Endothelial cell of umbilical vein (primary cell): ENCODE data around the gene HOOK2. TPM values are rescaled to one million over a fixed set of nuclear protein-coding genes. Genes with fewer than 3 reads are reported as not detected.

Source experiments
- BruUV-seq: library from RNA; stranded (reverse); fragments of 400-500 nt; replicated peaks from 2 replicates; lab custom pipeline; 2021; lab: Mats Ljungman, UMichigan
- CTCF ChIA-PET: fragments of 300-600, 350-600 bp; sonication (Branson Sonifier 250); formaldehyde crosslinking; loops from one replicate; lab custom pipeline; 2021; ENCODE audit warnings: antibody characterized with exemption, inconsistent platforms; lab: Charles Lee
- POLR2A ChIA-PET: fragments of 300-600, 350-600 bp; sonication (Branson Sonifier 250); formaldehyde crosslinking; loops from one replicate; lab custom pipeline; 2021; ENCODE audit warnings: antibody characterized with exemption, inconsistent platforms; lab: Charles Lee
- DNase-seq: peaks from one replicate; pipeline ENCODE4 v3.0.0-alpha.2; 2011; ENCODE audit warnings: low read depth, low spot score
- FAIRE-seq: peaks from 2 replicates; lab custom pipeline; 2011; peaks lifted over from hg19 to GRCh38; lab: Jason Lieb, UNC
- H2AFZ ChIP-seq: 2 replicates; pipeline ENCODE4 v1.6.0; 2012; ENCODE audit warnings: low read depth, low read length, control low read depth, inconsistent platforms
- H3K27ac ChIP-seq: 2 replicates; pipeline ENCODE4 v1.5.1; 2011; ENCODE audit warnings: low read depth, mild to moderate bottlenecking, control low read depth, low read length, moderate library complexity; ENCODE audit not compliant: insufficient read depth
- H3K27me3 ChIP-seq, 2 experiments: 2 replicates each; pipeline versions ENCODE4 v1.6.0 to v1.6.1; 2011; ENCODE audit warnings: low read length in 2 of 2, mixed read lengths in 1 of 2; ENCODE audit not compliant: control insufficient read depth in 2 of 2, insufficient read depth in 2 of 2
- H3K36me3 ChIP-seq, 2 experiments: 2 replicates in 1 of 2; 3 replicates in 1 of 2; pipeline ENCODE4 v1.5.1; 2011; ENCODE audit warnings: low read length in 2 of 2, mild to moderate bottlenecking in 1 of 2, moderate library complexity in 1 of 2; ENCODE audit not compliant: control insufficient read depth in 2 of 2, insufficient read depth in 2 of 2; ENCODE audit errors: extremely low read depth in 1 of 2
- H3K4me1 ChIP-seq: 3 replicates; pipeline ENCODE4 v1.5.1; 2011; ENCODE audit warnings: mild to moderate bottlenecking, low read length; ENCODE audit not compliant: control insufficient read depth, insufficient read depth; ENCODE audit errors: extremely low read depth
- H3K4me2 ChIP-seq: 2 replicates; pipeline ENCODE4 v1.6.1; 2011; ENCODE audit warnings: low read length, control low read depth, mixed read lengths; ENCODE audit not compliant: insufficient read depth
- H3K4me3 ChIP-seq, 3 experiments: fragments of 200-600 bp in 1 of 3; sonication (generic), shearing (Covaris generic) in 1 of 3; replicated peaks in 1 of 3; 2 replicates each; pipeline ENCODE4 v1.5.1; 2011 to 2016; ENCODE audit warnings: control low read depth in 3 of 3, low read length in 3 of 3, mild to moderate bottlenecking in 2 of 3, inconsistent platforms in 1 of 3, low read depth in 1 of 3, moderate library complexity in 1 of 3; ENCODE audit not compliant: insufficient read depth in 1 of 3
- H3K79me2 ChIP-seq: 2 replicates; pipeline ENCODE4 v1.6.0; 2012; ENCODE audit warnings: low read length, inconsistent platforms; ENCODE audit not compliant: control insufficient read depth, insufficient read depth
- H3K9ac ChIP-seq: replicated peaks from 2 replicates; pipeline ENCODE3; 2011; ENCODE audit warnings: low read length, control low read depth; ENCODE audit not compliant: insufficient read depth; ENCODE audit errors: extremely low read depth
- H3K9me1 ChIP-seq: replicated peaks from 3 replicates; pipeline ENCODE4 v1.6.0; 2011; ENCODE audit warnings: mild to moderate bottlenecking, low read length; ENCODE audit not compliant: control insufficient read depth, insufficient read depth; ENCODE audit errors: extremely low read depth
- H3K9me3 ChIP-seq: replicated peaks from 2 replicates; pipeline ENCODE4 v1.5.1; 2012; ENCODE audit warnings: low read length, inconsistent platforms; ENCODE audit not compliant: control insufficient read depth, insufficient read depth
- H4K20me1 ChIP-seq: replicated peaks from 2 replicates; pipeline ENCODE3; 2011; ENCODE audit warnings: mild to moderate bottlenecking, low read length; ENCODE audit not compliant: control insufficient read depth, insufficient read depth; ENCODE audit errors: extremely low read depth
- CTCF ChIP-seq, 2 donors: IDR thresholded peaks; 1 replicate in 1 of 2; 2 replicates in 1 of 2; pipeline ENCODE4 v1.5.1; 2011; ENCODE audit warnings: low read length in 2 of 2, mild to moderate bottlenecking in 2 of 2, moderate library complexity in 2 of 2, control low read depth in 1 of 2, inconsistent platforms in 1 of 2, low read depth in 1 of 2; ENCODE audit not compliant: insufficient read depth in 1 of 2; ENCODE audit errors: extremely low read depth in 1 of 2
- EZH2 ChIP-seq: IDR thresholded peaks from 2 replicates; pipeline ENCODE4 v1.6.1; 2012; ENCODE audit warnings: borderline replicate concordance, low read depth, mild to moderate bottlenecking, moderate library complexity, low read length, inconsistent platforms; ENCODE audit not compliant: severe bottlenecking
- FOS ChIP-seq: IDR thresholded peaks from 2 replicates; pipeline ENCODE4 v1.6.1; 2011; ENCODE audit warnings: mild to moderate bottlenecking, low read length, moderate library complexity, borderline replicate concordance; ENCODE audit not compliant: insufficient read depth
- GATA2 ChIP-seq: IDR thresholded peaks from 2 replicates; pipeline ENCODE4 v1.7.0; 2011; ENCODE audit warnings: low read depth, mild to moderate bottlenecking, moderate library complexity, mixed read lengths, low read length; ENCODE audit not compliant: insufficient read length, insufficient read depth
- JUN ChIP-seq: IDR thresholded peaks from 2 replicates; pipeline ENCODE4 v1.6.1; 2011; ENCODE audit warnings: borderline replicate concordance, low read depth; ENCODE audit not compliant: insufficient read length, insufficient read depth
- MAX ChIP-seq: IDR thresholded peaks from 2 replicates; pipeline ENCODE4 v1.6.1; 2011; ENCODE audit not compliant: insufficient read depth, insufficient read length
- MYC ChIP-seq: IDR thresholded peaks from one replicate; pipeline ENCODE4 v1.6.1; 2011; ENCODE audit warnings: mild to moderate bottlenecking, low read depth, low read length
- POLR2A ChIP-seq: IDR thresholded peaks from 2 replicates; pipeline ENCODE4 v1.6.1; 2012; ENCODE audit warnings: low read depth, mild to moderate bottlenecking, control low read depth, low read length
- POLR2AphosphoS5 ChIP-seq: IDR thresholded peaks from 2 replicates; pipeline ENCODE4 v1.6.1; 2012; ENCODE audit warnings: low read depth, mild to moderate bottlenecking, control low read depth, low read length, moderate library complexity; ENCODE audit not compliant: insufficient read depth
- dilution Hi-C: fragments of 300-500 bp; cut with MboI; formaldehyde crosslinking; loops from one replicate; pipeline ENCODE4 v1.15.0; 2019; ENCODE audit warnings: low sequenced_read_pairs; ENCODE audit not compliant: extremely low pct_ligation_motif_present
- intact Hi-C: fragments of 100-400 bp; cut with micrococcal nuclease; formaldehyde crosslinking; loops from one replicate; pipeline ENCODE4 v1.10.0; 2022
- polyA plus RNA-seq, 4 experiments: library from polyadenylated mRNA; depleted of rRNA in 3 of 4; stranded (reverse) in 3 of 4; unstranded in 1 of 4; fragments of >200 nt; gene quantifications; 2 replicates each; pipeline versions ENCODE4 v1.2.1 to v1.2.3, GENCODE V29; 2011 to 2012; ENCODE audit warnings: missing spikeins in 1 of 4
- total RNA-seq: library from RNA; stranded (reverse); gene quantifications from 2 replicates; pipeline ENCODE4 v1.2.3, GENCODE V29; 2021

The HOOK2 gene
- total and polyA plus RNA-seq, 2 donors (not counting 3 experiments of a cell fraction or from before 2014, with no cell fraction given): 8.0 to 17.3 TPM

- Histone ChIP-seq H3K4me1 (peaks cover 2% of the 10 kb centered on the region), H3K79me2 (no peaks in the 10 kb centered on the region), H3K9me1 (no peaks in the 10 kb centered on the region), H3K4me2 (no peak overlapping the region), H3K27ac (no peak overlapping the region), H3K27me3 (peaks cover 0 to 7% of the 10 kb centered on the region in 2 experiments), H3K4me3 (no peak overlapping the region), H4K20me1 (no peaks in the 10 kb centered on the region), H3K36me3 (peaks cover 0 to 4% of the 10 kb centered on the region in 2 experiments), H3K9me3 (no peaks in the 10 kb centered on the region), H3K9ac (no peak overlapping the region), H2AFZ (no peak overlapping the region)
- CTCF ChIA-PET: interaction anchor here (1.1 to 2.7 kb wide), 3 partner anchors 8 to 14 kb away, joined by 4 to 14 read pairs (median 8); no protein-coding TSS in a partner anchor
- intact Hi-C loops: no loop called here
- DNase-seq (no peak), FAIRE-seq (no peak)
- dilution Hi-C loops: no loop called here
- no TSS peak for BruUV-seq
- POLR2A ChIA-PET: no interaction called here
- TF ChIP-seq EZH2 (no peak), FOS (no peak), JUN (no peak), POLR2AphosphoS5 (no peak), POLR2A (no peak), GATA2 (no peak), MAX (no peak), MYC (no peak), CTCF (IDR thresholded peaks at IDR 0.05; ENCODE audit: extremely low read depth in 1 of 2, insufficient read depth in 1 of 2, low read depth in 1 of 2, low read length in 2 of 2) (no peak)
Measured at GRCh38 chr19:12752056-12752781, 23.1 kb downstream of the HOOK2 start.
